ENCODE results near the gene SEMG1. TPM values are rescaled to one million over a fixed set of nuclear protein-coding genes. Genes with fewer than 3 reads are reported as not detected.

The SEMG1 gene
- total RNA-seq, 1 donor from 2014 or later: not detected

DNA sequence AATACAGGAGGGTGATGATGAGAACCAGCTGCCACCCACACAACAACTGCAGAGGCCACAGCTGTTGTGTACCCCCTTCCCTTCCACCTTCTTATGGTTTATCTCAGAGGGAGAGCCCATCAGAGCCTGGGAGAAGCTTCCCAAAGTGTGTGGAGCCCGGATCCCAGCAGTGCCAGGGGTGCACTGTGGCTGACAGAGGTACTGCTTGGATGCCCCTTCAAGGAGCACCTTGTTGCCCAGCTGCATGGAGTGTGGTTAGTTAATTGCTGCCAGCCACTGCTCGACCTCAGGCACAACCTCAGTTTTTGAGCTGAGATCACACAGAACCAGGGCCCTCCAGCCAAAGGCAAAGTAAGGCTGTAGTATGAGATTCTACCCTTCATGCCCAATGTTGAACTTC lies 19.1 kb upstream of the SEMG1 start:
- TF ChIP-seq, protein P1, sequence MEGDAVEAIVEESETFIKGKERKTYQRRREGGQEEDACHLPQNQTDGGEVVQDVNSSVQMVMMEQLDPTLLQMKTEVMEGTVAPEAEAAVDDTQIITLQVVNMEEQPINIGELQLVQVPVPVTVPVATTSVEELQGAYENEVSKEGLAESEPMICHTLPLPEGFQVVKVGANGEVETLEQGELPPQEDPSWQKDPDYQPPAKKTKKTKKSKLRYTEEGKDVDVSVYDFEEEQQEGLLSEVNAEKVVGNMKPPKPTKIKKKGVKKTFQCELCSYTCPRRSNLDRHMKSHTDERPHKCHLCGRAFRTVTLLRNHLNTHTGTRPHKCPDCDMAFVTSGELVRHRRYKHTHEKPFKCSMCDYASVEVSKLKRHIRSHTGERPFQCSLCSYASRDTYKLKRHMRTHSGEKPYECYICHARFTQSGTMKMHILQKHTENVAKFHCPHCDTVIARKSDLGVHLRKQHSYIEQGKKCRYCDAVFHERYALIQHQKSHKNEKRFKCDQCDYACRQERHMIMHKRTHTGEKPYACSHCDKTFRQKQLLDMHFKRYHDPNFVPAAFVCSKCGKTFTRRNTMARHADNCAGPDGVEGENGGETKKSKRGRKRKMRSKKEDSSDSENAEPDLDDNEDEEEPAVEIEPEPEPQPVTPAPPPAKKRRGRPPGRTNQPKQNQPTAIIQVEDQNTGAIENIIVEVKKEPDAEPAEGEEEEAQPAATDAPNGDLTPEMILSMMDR (IDR thresholded peaks at IDR 0.05): no peak
- no peaks in the 10 kb centered on the region for H3K36me3 ChIP-seq
- no peak overlapping the region for H3K4me3 ChIP-seq
- H3K4me1 ChIP-seq: no peaks in the 10 kb centered on the region
- H3K27ac ChIP-seq: no peak overlapping the region
- intact Hi-C loops (cut with DNase I): no loop called here
- H3K9me3 ChIP-seq: no peaks in the 10 kb centered on the region
- DNase-seq: no peak
- no peak for ATAC-seq
- no peaks in the 10 kb centered on the region for H3K27me3 ChIP-seq (ENCODE audit: low read depth)

DNA sequence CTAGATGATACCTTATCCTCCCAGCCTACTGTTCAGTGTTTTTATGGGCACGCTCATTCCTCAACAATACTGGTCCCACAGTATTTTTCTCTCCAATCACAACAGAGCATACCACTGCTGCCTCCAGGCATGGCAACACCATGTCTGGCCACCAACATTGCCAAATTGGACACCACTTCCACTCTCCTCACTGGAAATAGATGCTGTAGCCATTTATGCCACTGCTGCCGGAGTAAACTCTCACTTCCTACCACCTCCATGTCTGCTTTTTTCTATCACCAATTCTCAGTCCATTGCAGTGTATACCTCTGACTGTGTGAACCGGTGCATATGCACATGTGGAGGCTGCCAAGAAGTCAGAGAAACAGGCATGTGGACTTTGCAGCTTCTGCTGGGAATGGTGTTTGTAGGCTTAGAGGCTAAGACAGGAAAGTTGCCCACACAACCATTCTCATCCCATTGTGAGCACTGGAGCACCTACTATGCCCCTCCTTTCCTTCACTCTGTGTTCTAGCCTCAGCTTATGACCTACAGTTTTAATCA lies 17.7 kb upstream of the SEMG1 start:
- ATAC-seq: no peak
- DNase-seq: no peak

DNA sequence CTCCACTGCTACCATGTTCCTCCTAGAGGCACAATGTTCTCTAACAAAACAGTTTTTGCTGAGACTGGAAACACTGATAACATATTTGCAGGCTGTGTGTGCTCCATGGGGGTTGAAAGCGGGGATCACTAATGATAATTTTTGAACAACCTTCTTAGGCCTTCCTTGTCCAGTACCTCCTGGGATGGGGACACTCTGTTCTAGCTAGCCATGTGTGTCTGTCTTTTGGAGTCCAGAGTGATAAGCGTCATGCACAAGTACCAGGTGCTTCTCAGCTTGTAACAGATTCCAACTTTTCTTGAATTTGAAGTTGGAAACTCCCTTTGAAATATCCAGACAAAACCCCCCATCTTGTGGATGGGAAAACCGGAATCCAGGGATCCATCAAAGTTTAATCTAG lies 17.0 kb upstream of the SEMG1 start:
- intact Hi-C loops (cut with DNase I): no loop called here
- no peak for ATAC-seq
- no peaks in the 10 kb centered on the region for H3K9me3 ChIP-seq
- DNase-seq: no peak
- H3K27me3 ChIP-seq (ENCODE audit: low read depth): no peaks in the 10 kb centered on the region
- no peaks in the 10 kb centered on the region for H3K4me1 ChIP-seq
- H3K4me3 ChIP-seq: no peak overlapping the region
- H3K27ac ChIP-seq: no peak overlapping the region
- TF ChIP-seq, protein P1 (IDR thresholded peaks at IDR 0.05): no peak
- H3K36me3 ChIP-seq: no peaks in the 10 kb centered on the region

More for the DNA sequence above, 17.7 kb upstream of the SEMG1 start:
- Histone ChIP-seq H3K27me3 (ENCODE audit: low read depth) (no peaks in the 10 kb centered on the region), H3K27ac (no peak overlapping the region), H3K4me3 (no peak overlapping the region), H3K4me1 (no peaks in the 10 kb centered on the region), H3K36me3 (no peaks in the 10 kb centered on the region), H3K9me3 (no peaks in the 10 kb centered on the region)
- TF ChIP-seq, protein P1 (IDR thresholded peaks at IDR 0.05): no peak
- intact Hi-C loops (cut with DNase I): no loop called here

DNA sequence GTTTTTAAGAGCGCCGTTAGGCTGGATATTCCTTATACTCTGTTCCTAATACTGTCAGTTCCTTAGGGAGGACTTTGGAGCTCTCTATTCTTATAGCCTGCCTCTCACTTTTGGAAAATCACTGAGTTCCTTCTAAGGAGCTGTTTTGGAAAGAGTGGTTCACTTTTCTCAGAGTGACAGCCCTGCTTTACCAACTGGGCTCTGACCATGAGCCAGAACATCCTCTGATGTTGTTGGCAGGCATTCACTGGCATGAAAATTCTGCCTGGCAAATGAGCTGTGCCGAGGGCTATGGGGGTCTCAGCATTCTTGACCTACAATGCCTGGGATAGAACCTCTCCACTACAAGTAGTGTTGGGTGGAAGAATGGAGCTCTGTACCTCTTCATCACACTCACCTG lies 14.9 kb upstream of the SEMG1 start:
- ATAC-seq: no peak
- H3K4me3 ChIP-seq: no peak overlapping the region
- no peaks in the 10 kb centered on the region for H3K9me3 ChIP-seq
- DNase-seq: no peak
- TF ChIP-seq, protein P1 (IDR thresholded peaks at IDR 0.05): no peak
- intact Hi-C loops (cut with DNase I): no loop called here
- no peak overlapping the region for H3K27ac ChIP-seq
- H3K27me3 ChIP-seq (ENCODE audit: low read depth): no peaks in the 10 kb centered on the region
- H3K4me1 ChIP-seq: no peaks in the 10 kb centered on the region
- H3K36me3 ChIP-seq: no peaks in the 10 kb centered on the region

DNA sequence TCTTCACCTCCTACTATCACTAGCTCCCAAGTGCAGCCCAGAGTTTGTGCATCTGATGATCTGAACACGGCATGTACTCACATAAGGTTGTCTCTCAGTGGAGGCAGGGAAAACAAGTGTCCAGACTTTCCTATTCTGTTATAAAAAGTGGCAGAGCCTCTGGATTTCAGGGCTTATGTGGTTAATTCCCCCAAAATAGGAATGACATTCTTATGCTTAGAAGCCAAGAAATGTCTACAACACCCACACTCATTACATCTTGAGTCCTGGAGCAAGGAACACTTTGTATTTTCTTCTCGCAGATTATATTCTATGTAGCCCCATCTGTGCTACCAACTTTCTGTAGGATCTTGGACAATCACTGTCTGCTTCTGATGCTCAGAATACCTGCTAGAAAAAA lies 13.5 kb upstream of the SEMG1 start:
- Histone ChIP-seq H3K36me3 (no peaks in the 10 kb centered on the region), H3K4me1 (no peaks in the 10 kb centered on the region), H3K27me3 (ENCODE audit: low read depth) (no peaks in the 10 kb centered on the region), H3K4me3 (no peak overlapping the region), H3K9me3 (no peaks in the 10 kb centered on the region), H3K27ac (no peak overlapping the region)
- DNase-seq (no peak), ATAC-seq (no peak)
- intact Hi-C loops (cut with DNase I): no loop called here
- TF ChIP-seq, protein P1 (IDR thresholded peaks at IDR 0.05): no peak

DNA sequence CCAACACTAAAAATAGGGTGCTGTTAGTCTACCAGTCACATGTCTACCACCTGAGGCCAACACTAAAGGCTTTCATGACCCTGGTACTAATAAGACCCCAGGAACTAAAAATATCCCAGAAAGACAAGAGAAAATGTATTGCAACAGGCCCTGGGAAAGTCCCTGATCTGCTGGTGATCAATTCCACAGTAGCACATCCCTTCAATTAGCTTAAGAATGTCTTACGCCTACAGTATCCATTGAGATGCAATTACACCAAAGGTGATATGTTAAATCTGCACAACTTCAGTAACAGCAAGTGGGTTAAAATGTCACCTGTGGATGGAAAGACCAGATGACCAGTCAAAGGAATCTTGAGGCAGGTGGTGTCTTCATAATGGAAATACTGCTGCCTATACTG lies 3.1 kb downstream of the SEMG1 start:
- DNase-seq: no peak
- TF ChIP-seq, protein P1 (IDR thresholded peaks at IDR 0.05): no peak
- intact Hi-C loops (cut with DNase I): no loop called here

More for the DNA sequence above, 3.1 kb downstream of the SEMG1 start:
- no peak overlapping the region for H3K4me3 ChIP-seq
- no peaks in the 10 kb centered on the region for H3K27me3 ChIP-seq (ENCODE audit: low read depth)
- H3K9me3 ChIP-seq: no peaks in the 10 kb centered on the region
- H3K27ac ChIP-seq: no peak overlapping the region
- H3K4me1 ChIP-seq: no peaks in the 10 kb centered on the region
- no peak for ATAC-seq
- no peaks in the 10 kb centered on the region for H3K36me3 ChIP-seq

Measured in lower lobe of right lung (tissue), 2 donors.